ENCODE measurements around the gene OTOG. TPM values are rescaled to one million over a fixed set of nuclear protein-coding genes. Genes with fewer than 3 reads are reported as not detected.

The OTOG gene
- total and polyA plus RNA-seq, 2 of the 8 experiments (the other 6 are each of a cell fraction or from before 2014, with no cell fraction given): 0.41 to 1.5 TPM

DNA sequence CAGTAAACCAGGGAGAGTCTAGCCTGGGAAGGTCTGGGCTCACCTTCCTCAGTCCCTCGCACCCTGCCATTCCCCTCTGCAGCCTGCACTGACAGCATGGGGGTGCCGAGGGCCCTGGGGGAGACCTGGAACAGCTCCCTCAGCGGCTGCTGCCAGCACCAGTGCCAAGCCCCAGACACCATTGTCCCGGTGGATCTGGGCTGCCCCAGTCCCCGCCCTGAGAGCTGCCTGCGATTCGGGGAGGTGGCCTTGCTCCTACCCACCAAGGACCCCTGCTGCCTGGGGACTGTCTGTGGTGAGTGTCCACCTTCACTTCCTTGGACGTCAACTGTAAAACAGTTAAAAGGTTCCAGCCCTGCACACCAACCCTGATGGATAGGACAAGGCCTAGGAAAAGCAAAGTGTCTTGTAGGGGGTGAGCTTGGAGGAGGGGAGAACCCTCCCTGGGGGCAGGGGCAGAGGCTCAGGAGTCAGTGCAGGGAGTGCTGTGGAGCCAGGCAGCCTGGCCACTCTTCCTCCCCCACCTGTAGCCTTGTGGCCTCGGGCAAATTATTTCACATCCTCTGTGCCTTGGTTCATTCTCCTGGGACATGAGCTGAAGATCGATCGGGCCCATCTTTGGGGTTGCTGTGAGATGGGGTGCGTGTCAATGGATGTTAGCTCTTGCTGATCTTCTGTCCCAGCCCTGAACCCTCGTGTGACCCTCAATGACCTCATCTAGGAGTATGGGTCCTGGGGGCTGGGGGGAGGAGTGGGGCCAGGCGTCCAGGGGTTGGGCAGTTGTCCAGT, 87.1 kb downstream of the OTOG start (continued):
- TF ChIP-seq RAD21 (IDR thresholded peaks at IDR 0.05 in 1 of 2, conservative IDR thresholded peaks at IDR 0.05 in 1 of 2; ENCODE audit: low read depth in 2 of 2, low read length in 2 of 2) (no peak), ZNF274 (IDR thresholded peaks at IDR 0.05; ENCODE audit: borderline replicate concordance, extremely low read depth, low read length) (no peak), CHD2 (IDR thresholded peaks at IDR 0.05; ENCODE audit: low read length) (no peak), BACH1 (IDR thresholded peaks at IDR 0.05; ENCODE audit: low read length) (no peak)
- TF ChIP-seq, protein P1, sequence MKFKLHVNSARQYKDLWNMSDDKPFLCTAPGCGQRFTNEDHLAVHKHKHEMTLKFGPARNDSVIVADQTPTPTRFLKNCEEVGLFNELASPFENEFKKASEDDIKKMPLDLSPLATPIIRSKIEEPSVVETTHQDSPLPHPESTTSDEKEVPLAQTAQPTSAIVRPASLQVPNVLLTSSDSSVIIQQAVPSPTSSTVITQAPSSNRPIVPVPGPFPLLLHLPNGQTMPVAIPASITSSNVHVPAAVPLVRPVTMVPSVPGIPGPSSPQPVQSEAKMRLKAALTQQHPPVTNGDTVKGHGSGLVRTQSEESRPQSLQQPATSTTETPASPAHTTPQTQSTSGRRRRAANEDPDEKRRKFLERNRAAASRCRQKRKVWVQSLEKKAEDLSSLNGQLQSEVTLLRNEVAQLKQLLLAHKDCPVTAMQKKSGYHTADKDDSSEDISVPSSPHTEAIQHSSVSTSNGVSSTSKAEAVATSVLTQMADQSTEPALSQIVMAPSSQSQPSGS (IDR thresholded peaks at IDR 0.05; ENCODE audit: low read length): no peak
